HepG2 (cell line): Measurements from ENCODE around the gene SPP1.

ENCODE experiments used
- ATF3 ChIP-seq: sonication (generic); formaldehyde crosslinking; IDR thresholded peaks from 2 replicates; pipeline ENCODE4 v1.4.0; 2020; ENCODE audit warnings: missing genetic modification reagents
- CHD2 ChIP-seq: IDR thresholded peaks from 2 replicates; pipeline ENCODE4 v1.6.1; 2011; ENCODE audit warnings: low read depth, low read length, improper control_type of control experiment
- CTCF ChIP-seq: sonication (generic); formaldehyde crosslinking; IDR thresholded peaks from 2 replicates; pipeline ENCODE4 v1.5.0; 2020; ENCODE audit warnings: mild to moderate bottlenecking, missing genetic modification reagents, moderate library complexity
- EP300 ChIP-seq, 3 experiments: sonication (generic) in 1 of 3; formaldehyde crosslinking in 1 of 3; IDR thresholded peaks; 2 replicates each; pipeline versions ENCODE4 v1.5.1 to v1.6.1; 2011 to 2020; ENCODE audit warnings: low read depth in 2 of 3, low read length in 2 of 3, borderline replicate concordance in 1 of 3, improper control_type of control experiment in 1 of 3, mild to moderate bottlenecking in 1 of 3, missing genetic modification reagents in 1 of 3, moderate library complexity in 1 of 3
- HINFP ChIP-seq: sonication (generic); formaldehyde crosslinking; IDR thresholded peaks from 2 replicates; pipeline ENCODE4 v1.4.0; 2020; ENCODE audit warnings: low read depth, mild to moderate bottlenecking, missing genetic modification reagents
- POLR2AphosphoS2 ChIP-seq: IDR thresholded peaks from 2 replicates; pipeline ENCODE4 v1.6.1; 2011; ENCODE audit warnings: low read depth, low read length, improper control_type of control experiment
- POLR2AphosphoS5 ChIP-seq: IDR thresholded peaks from 2 replicates; pipeline ENCODE4 v1.6.1; 2012; ENCODE audit warnings: low read depth, low read length
- SNAPC5 ChIP-seq: sonication (generic); formaldehyde crosslinking; IDR thresholded peaks from 2 replicates; pipeline ENCODE4 v1.8.1; 2023; ENCODE audit warnings: mild to moderate bottlenecking, missing genetic modification reagents, borderline replicate concordance
- TARDBP ChIP-seq: sonication (generic); formaldehyde crosslinking; IDR thresholded peaks from 2 replicates; pipeline ENCODE4 v1.8.0; 2022; ENCODE audit warnings: mild to moderate bottlenecking, missing genetic modification reagents
- ZNF274 ChIP-seq: sonication (generic); formaldehyde crosslinking; IDR thresholded peaks from 2 replicates; pipeline ENCODE4 v1.5.1; 2020; ENCODE audit warnings: mild to moderate bottlenecking, missing genetic modification reagents
- ZNF383 ChIP-seq: sonication (generic); formaldehyde crosslinking; IDR thresholded peaks from 2 replicates; pipeline ENCODE4 v1.4.0; 2020; ENCODE audit warnings: missing genetic modification reagents, mild to moderate bottlenecking, borderline replicate concordance
- ZNF605 ChIP-seq: sonication (generic); formaldehyde crosslinking; IDR thresholded peaks from 2 replicates; pipeline ENCODE4 v1.8.0; 2022; ENCODE audit warnings: mild to moderate bottlenecking, missing genetic modification reagents

- no peak for TF ChIP-seq EP300 (IDR thresholded peaks at IDR 0.05; ENCODE audit: low read depth in 2 of 2, low read length in 2 of 2)
- no peak for TF ChIP-seq EP300 (CRISPR knock-in tag; IDR thresholded peaks at IDR 0.05; ENCODE audit: borderline replicate concordance)
- no peak for TF ChIP-seq HINFP (CRISPR knock-in tag)
- TF ChIP-seq POLR2AphosphoS5, result no peak
- TF ChIP-seq SNAPC5 (CRISPR knock-in tag), result no peak
- TF ChIP-seq CHD2, result no peak
- TF ChIP-seq ATF3 (CRISPR knock-in tag), result no peak
- TF ChIP-seq ZNF383 (CRISPR knock-in tag), result no peak
- no peak for TF ChIP-seq ZNF274 (CRISPR knock-in tag)
- TF ChIP-seq ZNF605, result no peak
- no peak for TF ChIP-seq CTCF (CRISPR knock-in tag)
- TF ChIP-seq TARDBP, result no peak
- TF ChIP-seq POLR2AphosphoS2, result no peak
These were observed 25.0 kb upstream of the SPP1 start for GRCh38 chr4:87950493-87950892.
